ENCODE measurements around the gene ADPRH. TPM values are rescaled to one million over a fixed set of nuclear protein-coding genes. Genes with fewer than 3 reads are reported as not detected.
"Not testable (repeated sequence)": the region's sequence is repeated elsewhere in the genome, so short reads cannot be mapped to it uniquely, and the experiment has no call there.

Gene ADPRH
- total RNA-seq, 1 donor = 7.2 TPM

- Histone ChIP-seq H3K4me3 (ENCODE audit: insufficient read depth, low read length) (no peak overlapping the region), H3K4me2 (ENCODE audit: insufficient read depth, low read length) (no peak overlapping the region), H3K36me3 (ENCODE audit: insufficient read depth, low read length) (no peaks in the 10 kb centered on the region), H3K9me3 (ENCODE audit: low read depth, low read length) (no peaks in the 10 kb centered on the region), H3K27ac (ENCODE audit: low read depth, low read length) (no peak overlapping the region), H3K79me2 (ENCODE audit: insufficient read depth, low read length) (no peaks in the 10 kb centered on the region), H2AFZ (ENCODE audit: low read length) (peak overlapping the region; percentile 80), H3K27me3 (ENCODE audit: insufficient read depth, low read length) (peaks cover 6% of the 10 kb centered on the region), H3K4me1 (ENCODE audit: insufficient read depth, low read length) (no peaks in the 10 kb centered on the region), H4K20me1 (ENCODE audit: insufficient read depth, low read length) (no peaks in the 10 kb centered on the region)
- no peak for DNase-seq (ENCODE audit: insufficient read length, low spot score, missing footprints)
- no peak for TF ChIP-seq CTCF (IDR thresholded peaks at IDR 0.05; ENCODE audit: extremely low read depth, low read depth, low read length)
Measured at GRCh38 chr3:119558626-119559317, 20.5 kb upstream of the ADPRH start.

- no peaks in the 10 kb centered on the region for H3K36me3 ChIP-seq (ENCODE audit: insufficient read depth, low read length)
- H4K20me1 ChIP-seq (ENCODE audit: insufficient read depth, low read length) = no peaks in the 10 kb centered on the region
- peak within 1 kb of the TSS; percentile 24 for H3K4me2 ChIP-seq (ENCODE audit: insufficient read depth, low read length)
- H3K79me2 ChIP-seq (ENCODE audit: insufficient read depth, low read length) = no peaks in the 10 kb centered on the region
- H3K27ac ChIP-seq (ENCODE audit: low read depth, low read length) = no peak within 1 kb of the TSS
- no peak within 1 kb of the TSS for H3K4me3 ChIP-seq (ENCODE audit: insufficient read depth, low read length)
- DNase-seq (ENCODE audit: insufficient read length, low spot score, missing footprints) = no peak
- no peaks in the 10 kb centered on the region for H3K9me3 ChIP-seq (ENCODE audit: low read depth, low read length)
- H3K4me1 ChIP-seq (ENCODE audit: insufficient read depth, low read length) = no peaks in the 10 kb centered on the region
- peak; percentile 61 for TF ChIP-seq CTCF (IDR thresholded peaks at IDR 0.05; ENCODE audit: extremely low read depth, low read depth, low read length)
- H2AFZ ChIP-seq (ENCODE audit: low read length) = peak within 1 kb of the TSS; percentile 80
- H3K27me3 ChIP-seq (ENCODE audit: insufficient read depth, low read length) = peaks cover 6% of the 10 kb centered on the region
Measured at GRCh38 chr3:119559441-119559963, 19.8 kb upstream of the ADPRH start, which contains the start of gene CD80. Gene CD80 (minus strand): TSS chr3:119559614. CDS start chr3:119557728, 1,886 bp downstream.

- H4K20me1 ChIP-seq (ENCODE audit: insufficient read depth, low read length) = no peaks in the 10 kb centered on the region
- H3K4me1 ChIP-seq (ENCODE audit: insufficient read depth, low read length) = no peaks in the 10 kb centered on the region
- no peaks in the 10 kb centered on the region for H3K9me3 ChIP-seq (ENCODE audit: low read depth, low read length)
- no peak overlapping the region for H3K4me3 ChIP-seq (ENCODE audit: insufficient read depth, low read length)
- TF ChIP-seq CTCF (IDR thresholded peaks at IDR 0.05; ENCODE audit: extremely low read depth, low read depth, low read length) = no peak
- no peak for DNase-seq (ENCODE audit: insufficient read length, low spot score, missing footprints)
- H3K4me2 ChIP-seq (ENCODE audit: insufficient read depth, low read length) = no peak overlapping the region
- no peak overlapping the region for H2AFZ ChIP-seq (ENCODE audit: low read length)
- no peaks in the 10 kb centered on the region for H3K36me3 ChIP-seq (ENCODE audit: insufficient read depth, low read length)
- no peaks in the 10 kb centered on the region for H3K79me2 ChIP-seq (ENCODE audit: insufficient read depth, low read length)
- no peak overlapping the region for H3K27ac ChIP-seq (ENCODE audit: low read depth, low read length)
- H3K27me3 ChIP-seq (ENCODE audit: insufficient read depth, low read length) = peaks cover 6% of the 10 kb centered on the region
Measured at GRCh38 chr3:119560160-119560559, 19.1 kb upstream of the ADPRH start.

- no peak for TF ChIP-seq CTCF (IDR thresholded peaks at IDR 0.05; ENCODE audit: extremely low read depth, low read depth, low read length)
- H3K4me1 ChIP-seq (ENCODE audit: insufficient read depth, low read length) = no peaks in the 10 kb centered on the region
- no peak overlapping the region for H2AFZ ChIP-seq (ENCODE audit: low read length)
- H3K36me3 ChIP-seq (ENCODE audit: insufficient read depth, low read length) = no peaks in the 10 kb centered on the region
- H3K79me2 ChIP-seq (ENCODE audit: insufficient read depth, low read length) = no peaks in the 10 kb centered on the region
- no peak overlapping the region for H3K27ac ChIP-seq (ENCODE audit: low read depth, low read length)
- DNase-seq (ENCODE audit: insufficient read length, low spot score, missing footprints) = no peak
- no peaks in the 10 kb centered on the region for H3K9me3 ChIP-seq (ENCODE audit: low read depth, low read length)
- no peaks in the 10 kb centered on the region for H3K27me3 ChIP-seq (ENCODE audit: insufficient read depth, low read length)
- H3K4me2 ChIP-seq (ENCODE audit: insufficient read depth, low read length) = no peak overlapping the region
- H3K4me3 ChIP-seq (ENCODE audit: insufficient read depth, low read length) = no peak overlapping the region
- no peaks in the 10 kb centered on the region for H4K20me1 ChIP-seq (ENCODE audit: insufficient read depth, low read length)
Measured at GRCh38 chr3:119562307-119562961, 16.9 kb upstream of the ADPRH start.

- H3K27ac ChIP-seq (ENCODE audit: low read depth, low read length); H3K4me3 ChIP-seq (ENCODE audit: insufficient read depth, low read length); H3K4me1 ChIP-seq (ENCODE audit: insufficient read depth, low read length); DNase-seq (ENCODE audit: insufficient read length, low spot score, missing footprints); H3K4me2 ChIP-seq (ENCODE audit: insufficient read depth, low read length); H3K9me3 ChIP-seq (ENCODE audit: low read depth, low read length); H3K79me2 ChIP-seq (ENCODE audit: insufficient read depth, low read length); H4K20me1 ChIP-seq (ENCODE audit: insufficient read depth, low read length); H3K27me3 ChIP-seq (ENCODE audit: insufficient read depth, low read length); H2AFZ ChIP-seq (ENCODE audit: low read length); H3K36me3 ChIP-seq (ENCODE audit: insufficient read depth, low read length): not testable (repeated sequence)
Measured at GRCh38 chr3:119563334-119563733, 16.0 kb upstream of the ADPRH start.
